SK-N-SH (cell line): ENCODE data around the gene TANC2.

ENCODE experiments used
- EZH2phosphoT487 ChIP-seq: fragments of 200-600 bp; sonication (generic); IDR thresholded peaks from 2 replicates; pipeline ENCODE4 v1.6.1; 2017; ENCODE audit warnings: low read depth, mixed run types, mild to moderate bottlenecking, antibody characterized with exemption, moderate library complexity, borderline replicate concordance
- FOXM1 ChIP-seq: IDR thresholded peaks from 2 replicates; pipeline ENCODE4 v1.4.0; 2012; ENCODE audit warnings: low read depth, mild to moderate bottlenecking
- POLR2AphosphoS5 ChIP-seq: IDR thresholded peaks from 2 replicates; pipeline ENCODE4 v1.6.1; 2012; ENCODE audit warnings: low read depth, low read length
- RXRA ChIP-seq: IDR thresholded peaks from 2 replicates; pipeline ENCODE4 v1.4.0; 2012; ENCODE audit warnings: low read depth, mild to moderate bottlenecking, borderline replicate concordance
- TF ChIP-seq, protein P1 (sequence below): fragments of 200-600 bp; sonication (generic); IDR thresholded peaks from 2 replicates; pipeline ENCODE4 v1.6.1; 2017; ENCODE audit warnings: antibody characterized with exemption, mild to moderate bottlenecking, moderate library complexity

DNA sequence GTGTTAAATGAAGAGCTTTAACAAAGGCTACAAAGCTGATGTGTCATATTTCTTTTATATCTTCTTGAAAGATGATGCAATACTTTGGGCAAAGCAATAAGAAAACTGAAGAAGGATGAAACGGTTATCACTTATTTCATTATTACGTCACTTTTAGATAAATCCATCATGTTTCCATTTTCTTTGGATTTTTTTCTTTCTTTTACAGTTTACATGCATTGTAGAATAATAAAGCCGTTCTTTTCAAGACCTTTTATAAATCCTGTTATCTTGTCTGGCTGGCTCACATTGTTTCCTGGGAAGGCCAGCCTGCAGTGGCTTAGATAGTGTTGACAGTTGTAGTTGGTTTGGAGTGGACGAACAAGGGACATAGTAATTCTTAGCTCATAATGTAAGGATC lies 28.9 kb downstream of the TANC2 start:
- no peak for TF ChIP-seq FOXM1
- TF ChIP-seq EZH2phosphoT487: no peak
- no peak for TF ChIP-seq POLR2AphosphoS5
- TF ChIP-seq RXRA: no peak
- TF ChIP-seq, protein P1, sequence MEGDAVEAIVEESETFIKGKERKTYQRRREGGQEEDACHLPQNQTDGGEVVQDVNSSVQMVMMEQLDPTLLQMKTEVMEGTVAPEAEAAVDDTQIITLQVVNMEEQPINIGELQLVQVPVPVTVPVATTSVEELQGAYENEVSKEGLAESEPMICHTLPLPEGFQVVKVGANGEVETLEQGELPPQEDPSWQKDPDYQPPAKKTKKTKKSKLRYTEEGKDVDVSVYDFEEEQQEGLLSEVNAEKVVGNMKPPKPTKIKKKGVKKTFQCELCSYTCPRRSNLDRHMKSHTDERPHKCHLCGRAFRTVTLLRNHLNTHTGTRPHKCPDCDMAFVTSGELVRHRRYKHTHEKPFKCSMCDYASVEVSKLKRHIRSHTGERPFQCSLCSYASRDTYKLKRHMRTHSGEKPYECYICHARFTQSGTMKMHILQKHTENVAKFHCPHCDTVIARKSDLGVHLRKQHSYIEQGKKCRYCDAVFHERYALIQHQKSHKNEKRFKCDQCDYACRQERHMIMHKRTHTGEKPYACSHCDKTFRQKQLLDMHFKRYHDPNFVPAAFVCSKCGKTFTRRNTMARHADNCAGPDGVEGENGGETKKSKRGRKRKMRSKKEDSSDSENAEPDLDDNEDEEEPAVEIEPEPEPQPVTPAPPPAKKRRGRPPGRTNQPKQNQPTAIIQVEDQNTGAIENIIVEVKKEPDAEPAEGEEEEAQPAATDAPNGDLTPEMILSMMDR: no peak
